GM21619 (cell line): ENCODE results near the gene ACACB.
A peak's percentile ranks its signal among the peaks of the same experiment; 100 is the strongest.

Source experiments
- ATAC-seq: cut with Tn5 transposase; IDR thresholded peaks from one replicate; pipeline ENCODE4 v1.9.1; 2021; ENCODE audit not compliant: unreplicated experiment

ACACB gene

GRCh38 chr12:109115758-109116610, at the start of gene ACACB:
TSS of gene ACACB (plus strand) at chr12:109116587. CDS start at chr12:109139406, 22,819 bp downstream.
- no peak for ATAC-seq

DNA sequence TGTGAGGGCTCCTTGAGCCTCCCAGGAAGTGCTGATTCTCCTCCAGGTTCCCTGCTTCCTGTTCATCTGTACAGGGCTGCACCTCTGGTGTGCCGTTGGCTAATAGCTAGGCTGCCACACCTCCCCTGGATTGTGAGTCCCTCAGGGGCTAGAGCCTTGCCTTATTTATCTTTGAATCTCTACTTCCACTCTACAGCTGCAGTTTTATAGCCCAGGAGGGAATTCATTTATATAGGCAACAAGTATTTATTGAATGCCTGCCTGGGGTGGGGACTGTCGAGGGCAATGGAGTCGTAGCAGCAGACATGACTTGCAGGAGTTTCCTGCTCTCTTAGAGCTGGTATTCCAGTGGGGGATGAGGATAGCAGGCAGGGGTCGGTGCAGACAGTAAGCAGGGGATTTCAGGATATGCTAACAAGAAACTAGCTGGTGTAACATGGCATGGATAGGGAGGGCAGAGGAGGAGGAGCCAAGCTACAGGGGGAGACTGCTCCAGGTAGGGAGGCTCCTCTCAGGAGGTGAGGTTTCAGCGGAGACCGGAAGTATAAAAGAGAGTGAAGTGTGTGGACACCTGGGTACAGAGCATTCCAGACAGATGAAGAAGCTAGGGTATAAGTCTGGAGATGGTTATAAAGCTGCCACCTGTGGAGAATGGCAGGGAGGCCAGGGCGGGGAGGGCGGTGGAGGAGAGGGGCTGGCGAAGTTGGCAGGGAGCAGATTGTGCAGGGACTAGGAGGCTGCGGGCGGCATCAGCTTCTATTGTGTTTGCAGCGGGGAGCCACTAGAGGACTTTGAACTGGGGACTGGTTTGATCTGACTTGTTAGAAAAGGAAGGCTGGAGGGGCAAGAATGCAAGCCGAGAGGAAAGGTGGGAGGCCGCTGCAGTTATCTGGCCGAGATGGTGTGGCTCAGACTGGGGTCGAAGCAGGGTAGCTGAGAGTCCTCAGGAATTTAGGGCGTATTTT, 46.8 kb upstream of the ACACB start:
- ATAC-seq, result no peak

DNA sequence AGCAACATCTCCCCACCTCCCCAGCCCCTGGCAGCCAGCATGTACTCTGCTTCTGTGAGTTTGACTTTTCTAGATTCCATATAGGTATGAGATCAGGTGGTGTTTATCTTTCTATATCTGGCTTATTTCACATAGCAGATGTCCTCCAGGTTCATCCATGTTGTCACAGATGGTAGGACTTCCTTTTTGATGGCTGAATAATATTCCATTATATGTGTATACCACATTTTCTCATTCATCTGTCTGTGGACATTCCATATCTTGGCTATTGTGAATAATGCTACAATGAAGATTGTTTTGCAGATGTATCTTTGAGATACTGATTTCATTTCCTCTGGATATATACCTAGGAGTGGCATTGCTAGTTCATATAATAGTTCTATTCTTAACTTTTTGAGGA, 41.5 kb upstream of the ACACB start:
- no peak for ATAC-seq

- no peak for ATAC-seq
Measured at GRCh38 chr12:109082751-109083150, 33.6 kb upstream of the ACACB start.

- ATAC-seq, result no peak
Measured at GRCh38 chr12:109084425-109084824, 32.0 kb upstream of the ACACB start.

GRCh38 chr12:109085590-109085989, 30.8 kb upstream of the ACACB start:
- ATAC-seq, result no peak

DNA sequence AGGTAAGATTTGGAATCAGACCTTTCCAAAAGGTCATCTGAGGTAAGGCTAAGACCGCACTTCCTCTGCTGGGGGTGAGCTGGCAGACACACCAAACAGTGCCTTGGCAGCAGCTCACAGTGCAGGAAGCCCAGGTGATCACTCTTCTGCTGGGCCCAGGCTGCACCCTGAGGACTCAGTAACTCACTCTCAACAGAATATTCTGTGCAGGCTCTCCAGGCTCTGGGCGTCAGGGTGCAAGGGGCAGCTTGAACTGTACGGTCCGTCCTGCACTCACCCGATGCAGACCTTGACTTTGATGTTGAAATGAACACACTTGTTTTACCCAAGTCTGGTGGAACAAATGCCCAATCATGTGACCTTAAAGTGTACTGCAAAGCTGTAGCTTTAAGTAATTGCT, 29.1 kb upstream of the ACACB start:
- no peak for ATAC-seq

DNA sequence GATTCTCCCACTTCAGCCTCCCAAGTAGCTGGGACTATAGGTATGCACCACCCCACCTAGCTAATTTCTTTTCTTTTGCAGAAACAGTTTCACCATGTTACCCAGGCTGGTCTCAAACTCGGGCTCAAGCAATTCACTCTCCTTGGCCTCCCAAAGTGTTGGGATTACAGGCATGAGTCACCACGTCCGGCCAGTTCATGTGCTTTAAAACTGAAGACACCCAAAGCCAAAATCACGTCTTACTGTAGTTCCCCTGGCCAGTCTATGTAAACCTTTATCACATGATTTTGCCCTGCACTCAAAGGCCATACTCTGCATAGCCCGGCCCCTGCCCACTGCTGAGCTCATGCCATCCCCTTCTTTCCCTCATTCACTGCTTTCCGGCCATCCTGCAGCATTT, 27.6 kb upstream of the ACACB start:
- ATAC-seq, result no peak

- ATAC-seq, result no peak
Measured at GRCh38 chr12:109089683-109090082, 26.7 kb upstream of the ACACB start.

- no peak for ATAC-seq
Measured at GRCh38 chr12:109092497-109093021, 23.8 kb upstream of the ACACB start.

- peak; percentile 54 for ATAC-seq
Measured at GRCh38 chr12:109093022-109093918, 23.1 kb upstream of the ACACB start, which contains the start of gene ALKBH2. TSS of gene ALKBH2 (minus strand) at chr12:109093472. CDS start at chr12:109092786, 686 bp downstream.

DNA sequence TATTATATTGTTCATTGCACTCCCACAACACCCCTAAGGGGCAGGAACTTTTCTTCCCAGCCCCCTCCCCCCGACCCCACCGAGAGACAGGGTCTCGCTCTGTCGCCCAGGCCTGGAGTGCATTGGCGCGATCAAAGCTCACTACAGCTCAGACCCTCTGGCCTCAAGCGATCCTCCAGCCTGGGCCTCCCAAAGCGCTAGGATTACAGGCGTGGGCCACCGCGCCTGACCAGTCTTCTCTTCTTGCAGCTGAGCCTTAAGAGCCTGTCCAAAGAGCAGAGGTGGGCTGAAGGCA, 19.3 kb upstream of the ACACB start:
- no peak for ATAC-seq

DNA sequence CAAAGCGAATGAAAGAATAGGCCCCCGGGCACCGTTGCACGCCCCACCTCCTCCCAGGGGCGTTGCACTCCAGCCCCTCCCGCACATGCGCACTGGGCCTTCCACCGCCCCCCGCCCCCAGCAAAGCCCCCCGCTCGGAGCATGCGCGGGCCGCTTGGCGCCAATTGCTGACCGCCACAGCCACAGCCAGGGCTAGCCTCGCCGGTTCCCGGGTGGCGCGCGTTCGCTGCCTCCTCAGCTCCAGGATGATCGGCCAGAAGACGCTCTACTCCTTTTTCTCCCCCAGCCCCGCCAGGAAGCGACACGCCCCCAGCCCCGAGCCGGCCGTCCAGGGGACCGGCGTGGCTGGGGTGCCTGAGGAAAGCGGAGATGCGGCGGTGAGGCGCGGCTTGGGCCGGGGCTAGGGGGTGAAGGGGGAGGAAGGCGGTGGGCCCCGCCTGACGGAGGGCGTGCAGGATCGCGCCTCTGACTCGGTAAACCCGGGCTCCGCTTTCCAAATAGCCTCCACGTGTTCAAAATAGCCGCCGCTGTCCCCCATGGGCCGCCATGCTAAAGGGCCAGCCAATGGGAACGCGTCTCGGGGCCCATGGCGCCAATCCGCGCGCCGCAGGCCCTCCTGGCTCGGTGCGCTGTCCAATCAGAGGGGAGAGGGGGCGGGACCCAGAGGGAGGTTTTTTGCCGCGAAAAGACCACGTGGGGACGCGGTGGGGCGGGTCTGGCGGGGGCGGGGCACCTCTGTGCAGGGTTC, 18.8 kb upstream of the ACACB start, which contains the start of gene UNG:
Gene UNG (plus strand): TSS at position 163 of the 748 bp plus-strand sequence. CDS start 83 bp downstream, at position 246.
- peak; percentile 87 for ATAC-seq

DNA sequence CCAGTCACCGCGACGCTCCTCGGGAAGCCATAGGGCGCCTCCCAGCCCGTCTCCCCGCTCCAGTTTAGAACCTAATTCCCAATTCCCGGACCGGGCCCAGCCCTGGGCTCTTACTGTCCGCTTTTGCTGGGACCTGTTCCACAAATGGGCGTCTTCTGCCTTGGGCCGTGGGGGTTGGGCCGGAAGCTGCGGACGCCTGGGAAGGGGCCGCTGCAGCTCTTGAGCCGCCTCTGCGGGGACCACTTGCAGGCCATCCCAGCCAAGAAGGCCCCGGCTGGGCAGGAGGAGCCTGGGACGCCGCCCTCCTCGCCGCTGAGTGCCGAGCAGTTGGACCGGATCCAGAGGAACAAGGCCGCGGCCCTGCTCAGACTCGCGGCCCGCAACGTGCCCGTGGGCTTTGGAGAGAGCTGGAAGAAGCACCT, 18.2 kb upstream of the ACACB start:
- peak; percentile 29 for ATAC-seq

- no peak for ATAC-seq
Measured at GRCh38 chr12:109098651-109099050, 17.7 kb upstream of the ACACB start.

DNA sequence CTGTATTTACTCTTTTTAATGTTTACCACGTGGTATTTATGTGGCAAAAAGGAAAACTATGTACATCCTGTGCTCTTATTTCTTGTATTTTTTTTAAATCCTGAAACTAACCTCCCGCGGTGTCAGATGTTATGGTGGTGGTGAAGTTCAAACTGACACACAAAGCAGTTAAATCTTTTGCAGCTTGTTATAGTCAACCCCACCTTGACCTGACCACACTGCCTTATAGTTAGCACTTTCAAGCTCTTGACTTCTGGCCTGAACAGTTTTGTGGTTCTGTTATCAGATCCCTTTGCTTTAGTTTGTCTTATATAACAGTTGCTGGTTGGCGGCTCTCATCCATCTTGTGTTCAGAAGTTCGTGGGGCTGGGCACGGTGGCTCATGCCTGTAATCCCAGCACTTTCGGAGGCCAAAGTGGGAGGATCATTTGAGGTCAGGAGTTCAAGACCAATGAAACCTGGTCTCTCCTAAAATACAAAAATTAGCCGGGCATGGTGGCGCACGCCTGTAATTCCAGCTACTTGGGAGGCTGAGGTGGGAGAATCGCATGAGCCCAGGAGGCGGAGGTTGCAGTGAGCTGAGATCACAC, 16.9 kb upstream of the ACACB start:
- no peak for ATAC-seq

- no peak for ATAC-seq
Measured at GRCh38 chr12:109100741-109101140, 15.6 kb upstream of the ACACB start.

DNA sequence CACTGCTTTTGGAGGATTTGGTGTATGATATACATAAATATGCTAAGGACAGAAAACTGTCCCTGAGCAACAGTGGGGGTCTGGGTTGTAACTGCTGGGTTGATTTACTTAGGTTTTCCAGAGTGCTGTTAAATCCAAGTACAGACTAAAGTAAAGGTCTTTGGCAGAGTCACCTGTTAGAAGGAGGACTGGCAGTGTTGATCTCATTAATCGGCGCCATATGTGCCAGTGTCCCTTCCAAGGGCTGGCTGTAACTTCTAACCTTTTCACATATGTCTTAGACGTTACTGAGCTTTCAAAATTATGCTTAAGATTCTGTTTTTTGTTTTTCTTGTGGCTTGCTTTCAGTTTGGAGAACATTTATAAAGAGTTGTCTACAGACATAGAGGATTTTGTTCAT, 13.9 kb upstream of the ACACB start:
- no peak for ATAC-seq

DNA sequence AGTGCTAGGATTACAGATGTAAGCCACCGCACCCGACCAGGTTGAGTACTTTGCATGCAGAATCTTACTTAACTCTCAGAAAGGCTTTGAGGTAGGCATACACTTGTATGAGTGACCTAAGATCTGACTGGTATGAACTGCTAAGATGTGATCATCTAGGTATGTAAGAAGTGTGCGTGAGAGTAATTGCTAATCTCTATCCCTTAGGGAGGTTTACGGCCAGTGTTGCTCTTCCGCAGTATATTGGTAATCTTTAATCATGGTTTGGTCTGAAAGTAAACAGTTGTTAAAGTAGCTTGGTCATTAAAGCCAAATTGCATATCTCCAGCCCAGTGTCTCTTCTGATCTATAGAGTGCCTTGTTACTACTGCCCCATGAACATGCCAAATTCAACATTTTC, 11.2 kb upstream of the ACACB start:
- no peak for ATAC-seq
